SK-N-SH (cell line): Measurements from ENCODE around the gene PLA2G2F. TPM values are rescaled to one million over a fixed set of nuclear protein-coding genes. Genes with fewer than 3 reads are reported as not detected.

Experiments used
- CTCF ChIA-PET: fragments of 300-600, 350-600 bp; formaldehyde crosslinking; extraction: SDS; loops from one replicate; lab custom pipeline; 2021; lab: Yijun Ruan, JAX
- POLR2A ChIA-PET: fragments of 350-600 bp; sonication (Branson Sonifier 250); formaldehyde crosslinking; extraction: SDS; loops from one replicate; lab custom pipeline; 2020; ENCODE audit warnings: antibody characterized with exemption, inconsistent platforms; lab: Yijun Ruan, JAX
- DNase-seq: peaks from one replicate; pipeline ENCODE4 v3.0.0; 2012
- H2AFZ ChIP-seq: fragments of 200-600 bp; sonication (generic); 2 replicates; pipeline ENCODE4 v1.8.1; 2016; ENCODE audit warnings: antibody characterized with exemption, mild to moderate bottlenecking, low read depth
- H3F3A ChIP-seq: fragments of 200-600 bp; sonication (generic); replicated peaks from 2 replicates; pipeline ENCODE3; 2016; ENCODE audit warnings: antibody characterized with exemption, mild to moderate bottlenecking; ENCODE audit not compliant: insufficient read depth
- H3K27ac ChIP-seq, 2 experiments: fragments of 200-500 bp in 1 of 2; fragments of 200-600 bp in 1 of 2; sonication (Bioruptor generic) in 1 of 2; sonication (generic), shearing (Covaris generic) in 1 of 2; 2 replicates each; pipeline versions ENCODE4 v1.5.1 to v1.6.1; 2014 to 2016; ENCODE audit warnings: low read depth in 2 of 2, inconsistent platforms in 1 of 2, low read length in 1 of 2, mild to moderate bottlenecking in 1 of 2, mixed read lengths in 1 of 2
- H3K27me3 ChIP-seq: fragments of 200-600 bp; sonication (generic), shearing (Covaris generic); 2 replicates; pipeline ENCODE4 v1.6.1; 2016; ENCODE audit warnings: mixed run types; ENCODE audit not compliant: insufficient read depth
- H3K36me3 ChIP-seq, 2 experiments: fragments of 200-500 bp in 1 of 2; fragments of 200-600 bp in 1 of 2; sonication (Bioruptor generic) in 1 of 2; sonication (generic) in 1 of 2; replicated peaks in 1 of 2; 2 replicates each; pipeline versions ENCODE3 to v1.5.1; 2014 to 2016; ENCODE audit warnings: low read length in 1 of 2, mild to moderate bottlenecking in 1 of 2; ENCODE audit not compliant: insufficient read depth in 2 of 2, control insufficient read depth in 1 of 2
- H3K4me1 ChIP-seq, 2 experiments: fragments of 200-500 bp in 1 of 2; fragments of 200-600 bp in 1 of 2; sonication (Bioruptor generic) in 1 of 2; sonication (generic), shearing (Covaris generic) in 1 of 2; 2 replicates each; pipeline versions ENCODE4 v1.5.1 to v1.6.1; 2014 to 2016; ENCODE audit warnings: low read depth in 1 of 2, low read length in 1 of 2, mixed run types in 1 of 2; ENCODE audit not compliant: insufficient read depth in 2 of 2, control insufficient read depth in 1 of 2
- H3K4me2 ChIP-seq: fragments of 200-600 bp; sonication (generic), shearing (Covaris generic); 2 replicates; pipeline ENCODE4 v1.6.1; 2017; ENCODE audit warnings: mixed run types
- H3K4me3 ChIP-seq, 2 experiments: fragments of 200-500 bp in 1 of 2; fragments of 200-600 bp in 1 of 2; sonication (Bioruptor generic) in 1 of 2; sonication (generic), shearing (Covaris generic) in 1 of 2; 2 replicates each; pipeline versions ENCODE4 v1.5.1 to v1.8.1; 2014 to 2016; ENCODE audit warnings: low read depth in 2 of 2, inconsistent platforms in 1 of 2, low read length in 1 of 2, mild to moderate bottlenecking in 1 of 2, mixed read lengths in 1 of 2, moderate library complexity in 1 of 2
- H3K79me2 ChIP-seq: fragments of 200-600 bp; sonication (generic); 2 replicates; pipeline ENCODE4 v1.8.1; 2017; ENCODE audit warnings: mild to moderate bottlenecking; ENCODE audit not compliant: insufficient read depth
- H3K9ac ChIP-seq: fragments of 200-600 bp; sonication (generic); 2 replicates; pipeline ENCODE4 v1.6.1; 2017; ENCODE audit warnings: mixed run types
- H3K9me2 ChIP-seq: fragments of 200-600 bp; sonication (generic); 2 replicates; pipeline ENCODE4 v1.6.1; 2017; ENCODE audit warnings: mixed run types
- H3K9me3 ChIP-seq: fragments of 200-600 bp; sonication (generic); 2 replicates; pipeline ENCODE4 v1.6.1; 2017; ENCODE audit warnings: mixed run types, mild to moderate bottlenecking, moderate library complexity
- H4K20me1 ChIP-seq: fragments of 200-600 bp; sonication (generic); 2 replicates; pipeline ENCODE4 v1.6.1; 2017; ENCODE audit warnings: mild to moderate bottlenecking, mixed run types; ENCODE audit not compliant: insufficient read depth
- ELF1 ChIP-seq: IDR thresholded peaks from 2 replicates; pipeline ENCODE4 v1.4.0; 2012
- FOSL2 ChIP-seq: IDR thresholded peaks from 2 replicates; pipeline ENCODE4 v1.4.0; 2012; ENCODE audit warnings: low read depth, mild to moderate bottlenecking, moderate library complexity, borderline replicate concordance
- FOXJ3 ChIP-seq: sonication (generic); formaldehyde crosslinking; IDR thresholded peaks from 2 replicates; pipeline ENCODE4 v1.5.1; 2020; ENCODE audit warnings: mild to moderate bottlenecking, missing genetic modification reagents
- GATA2 ChIP-seq: sonication (generic); formaldehyde crosslinking; IDR thresholded peaks from 2 replicates; pipeline ENCODE4 v1.5.0; 2020; ENCODE audit warnings: mild to moderate bottlenecking, missing genetic modification reagents
- JUND ChIP-seq: IDR thresholded peaks from 2 replicates; pipeline ENCODE4 v1.4.0; 2012
- MXI1 ChIP-seq: IDR thresholded peaks from 2 replicates; pipeline ENCODE4 v1.6.1; 2012; ENCODE audit warnings: mild to moderate bottlenecking, low read depth, low read length, improper control_type of control experiment
- NFIC ChIP-seq: IDR thresholded peaks from 2 replicates; pipeline ENCODE4 v1.4.0; 2012; ENCODE audit warnings: borderline replicate concordance
- NRF1 ChIP-seq: IDR thresholded peaks from 2 replicates; pipeline ENCODE4 v1.6.1; 2012; ENCODE audit warnings: low read depth, mild to moderate bottlenecking, low read length
- POLR2AphosphoS5 ChIP-seq: IDR thresholded peaks from 2 replicates; pipeline ENCODE4 v1.6.1; 2012; ENCODE audit warnings: low read depth, low read length
- RAD21 ChIP-seq: IDR thresholded peaks from 2 replicates; pipeline ENCODE4 v1.6.1; 2012; ENCODE audit warnings: mild to moderate bottlenecking, low read length
- RCOR1 ChIP-seq: fragments of 150-350 bp; IDR thresholded peaks from 2 replicates; pipeline ENCODE4 v1.6.1; 2017; ENCODE audit warnings: antibody characterized with exemption, low read length
- RFX5 ChIP-seq: IDR thresholded peaks from 2 replicates; pipeline ENCODE4 v1.6.1; 2012; ENCODE audit warnings: mild to moderate bottlenecking, improper control_type of control experiment, low read length
- SMC3 ChIP-seq: IDR thresholded peaks from 2 replicates; pipeline ENCODE4 v1.6.1; 2012; ENCODE audit warnings: low read depth, low read length, improper control_type of control experiment
- TCF12 ChIP-seq: IDR thresholded peaks from 2 replicates; pipeline ENCODE4 v1.4.0; 2012
- TEAD4 ChIP-seq: IDR thresholded peaks from 2 replicates; pipeline ENCODE4 v1.4.0; 2012; ENCODE audit warnings: mild to moderate bottlenecking, borderline replicate concordance; ENCODE audit not compliant: insufficient read depth
- YY1 ChIP-seq: IDR thresholded peaks from 2 replicates; pipeline ENCODE4 v1.4.0; 2012; ENCODE audit warnings: low read depth, mild to moderate bottlenecking
- WGBS: methylation state at CpG from one replicate; pipeline ENCODE4 v1.1.6; 2017; ENCODE audit warnings: low lambda C conversion rate; 5-methylcytosine and 5-hydroxymethylcytosine counted together
- polyA plus RNA-seq, 3 experiments: library from polyadenylated mRNA; depleted of rRNA; stranded (reverse); fragments of >200 nt; gene quantifications; 2 replicates each; pipeline ENCODE4 v1.2.3, GENCODE V29; 2012
- TF ChIP-seq, protein P1 (sequence below): IDR thresholded peaks from 2 replicates; pipeline ENCODE4 v1.4.0; 2012; ENCODE audit warnings: low read depth, borderline replicate concordance
- TF ChIP-seq, protein P2 (sequence below): IDR thresholded peaks from 2 replicates; pipeline ENCODE4; 2012
- TF ChIP-seq, protein P3 (sequence below): fragments of 200-600 bp; sonication (generic); IDR thresholded peaks from 2 replicates; pipeline ENCODE4 v1.6.1; 2017; ENCODE audit warnings: antibody characterized with exemption, mild to moderate bottlenecking, moderate library complexity
- TF ChIP-seq, protein P4 (sequence below): fragments of 150-350 bp; IDR thresholded peaks from 2 replicates; pipeline ENCODE4 v1.6.1; 2017; ENCODE audit warnings: antibody characterized with exemption, low read length, low read depth, borderline replicate concordance
- TF ChIP-seq, protein P5 (sequence below): IDR thresholded peaks from 2 replicates; pipeline ENCODE4 v1.4.0; 2012; ENCODE audit warnings: low read depth, borderline replicate concordance

The PLA2G2F gene
- polyA plus RNA-seq, 1 of the 3 experiments (the other 2 are of a cell fraction), result not detected

DNA sequence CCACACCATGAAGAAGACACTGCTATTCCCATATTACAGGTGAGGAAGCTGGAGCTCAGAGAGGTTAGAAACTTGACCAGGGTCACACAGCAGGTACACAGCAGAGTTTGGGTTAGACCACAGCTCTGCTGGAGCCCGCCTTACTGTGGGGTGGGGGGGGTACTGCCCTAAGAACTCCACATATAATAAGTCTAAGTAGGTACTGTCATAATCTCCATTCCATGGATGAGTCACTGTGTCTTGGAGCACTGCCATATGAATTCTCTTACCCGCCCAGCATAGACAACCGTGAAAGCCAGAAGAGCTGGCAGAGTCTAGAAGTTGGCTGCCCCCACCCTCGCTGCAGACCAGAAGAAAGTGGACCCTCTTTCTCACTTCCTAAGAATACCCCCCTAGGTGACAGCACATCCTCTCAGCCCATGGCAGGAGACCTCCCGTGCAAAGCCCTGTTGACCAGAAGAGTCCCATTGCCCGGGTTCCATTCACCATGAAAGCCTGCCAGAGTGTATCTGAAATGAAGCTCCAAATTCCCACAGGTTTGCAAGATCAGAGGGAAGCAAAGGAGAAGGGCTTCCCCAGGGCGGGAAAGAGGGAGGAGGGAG lies 14.6 kb upstream of the PLA2G2F start:
- CTCF ChIA-PET, result interaction anchor here (0.8 to 1.8 kb wide), 3 partner anchors 29 to 206 kb away, joined by 3 to 5 read pairs (median 3); no protein-coding TSS in a partner anchor
- no peaks in the 10 kb centered on the region for H4K20me1 ChIP-seq
- H3K9me3 ChIP-seq, result no peaks in the 10 kb centered on the region
- H3F3A ChIP-seq, result no peaks in the 10 kb centered on the region
- POLR2A ChIA-PET, result no interaction called here
- TF ChIP-seq FOSL2 (peak; percentile 76), MXI1 (no peak), JUND (peak; percentile 76), TCF12 (peak; percentile 32; the same call in 1 of the 2 replicates), NFIC (peak; percentile 85), FOXJ3 (CRISPR knock-in tag) (no peak)
- TF ChIP-seq, protein P1, sequence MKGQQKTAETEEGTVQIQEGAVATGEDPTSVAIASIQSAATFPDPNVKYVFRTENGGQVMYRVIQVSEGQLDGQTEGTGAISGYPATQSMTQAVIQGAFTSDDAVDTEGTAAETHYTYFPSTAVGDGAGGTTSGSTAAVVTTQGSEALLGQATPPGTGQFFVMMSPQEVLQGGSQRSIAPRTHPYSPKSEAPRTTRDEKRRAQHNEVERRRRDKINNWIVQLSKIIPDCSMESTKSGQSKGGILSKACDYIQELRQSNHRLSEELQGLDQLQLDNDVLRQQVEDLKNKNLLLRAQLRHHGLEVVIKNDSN, result no peak
- TF ChIP-seq, protein P2, sequence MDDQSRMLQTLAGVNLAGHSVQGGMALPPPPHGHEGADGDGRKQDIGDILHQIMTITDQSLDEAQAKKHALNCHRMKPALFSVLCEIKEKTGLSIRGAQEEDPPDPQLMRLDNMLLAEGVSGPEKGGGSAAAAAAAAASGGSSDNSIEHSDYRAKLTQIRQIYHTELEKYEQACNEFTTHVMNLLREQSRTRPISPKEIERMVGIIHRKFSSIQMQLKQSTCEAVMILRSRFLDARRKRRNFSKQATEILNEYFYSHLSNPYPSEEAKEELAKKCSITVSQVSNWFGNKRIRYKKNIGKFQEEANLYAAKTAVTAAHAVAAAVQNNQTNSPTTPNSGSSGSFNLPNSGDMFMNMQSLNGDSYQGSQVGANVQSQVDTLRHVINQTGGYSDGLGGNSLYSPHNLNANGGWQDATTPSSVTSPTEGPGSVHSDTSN, result peak; percentile 46
- H3K4me1 ChIP-seq, result peaks cover 0 to 10% of the 10 kb centered on the region in 2 experiments; a peak in 1 of 4 replicates
- H2AFZ ChIP-seq, result no peak overlapping the region
- H3K36me3 ChIP-seq, result no peaks in the 10 kb centered on the region
- no peak overlapping the region for H3K9ac ChIP-seq
- no peaks in the 10 kb centered on the region for H3K79me2 ChIP-seq
- H3K27me3 ChIP-seq, result peaks cover 5% of the 10 kb centered on the region; the same call in 1 of the 2 replicates
- H3K4me3 ChIP-seq, result no peak overlapping the region
- WGBS, result 16% methylated on average over 6 of the region's 7 CpGs
- no peak overlapping the region for H3K27ac ChIP-seq
- no peak for DNase-seq
- H3K4me2 ChIP-seq, result peak overlapping the region; percentile 70; the same call in 1 of the 2 replicates
- H3K9me2 ChIP-seq, result no peaks in the 10 kb centered on the region

DNA sequence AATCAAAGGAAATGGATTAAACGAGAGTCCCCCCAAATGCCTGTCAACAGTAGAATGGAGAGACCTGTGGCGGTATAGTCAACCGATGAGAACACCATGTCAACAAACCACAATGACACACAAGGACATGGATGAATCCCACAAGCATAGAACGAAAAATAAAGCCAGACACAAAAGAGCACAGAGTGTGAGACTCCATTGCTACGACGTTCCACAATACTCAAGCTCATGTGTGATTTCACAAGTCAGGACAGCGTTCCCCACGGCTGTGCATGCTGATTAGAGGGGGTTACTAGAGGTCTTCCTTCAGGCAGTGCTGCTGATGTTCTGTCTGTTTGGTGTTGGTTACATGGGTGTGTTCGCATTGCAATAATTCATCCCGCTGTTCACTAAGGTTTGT lies 14.0 kb upstream of the PLA2G2F start:
- Histone ChIP-seq H3K4me3 (no peak overlapping the region), H3K27ac (no peak overlapping the region), H4K20me1 (no peaks in the 10 kb centered on the region), H2AFZ (no peak overlapping the region), H3K4me1 (peaks cover 0 to 10% of the 10 kb centered on the region in 2 experiments; a peak in 1 of 4 replicates), H3K4me2 (0 out of 2 replicates have a peak overlapping the region, but pooled peaks have one; percentile 70), H3K9ac (no peak overlapping the region), H3K79me2 (no peaks in the 10 kb centered on the region), H3F3A (no peaks in the 10 kb centered on the region), H3K9me3 (no peaks in the 10 kb centered on the region), H3K36me3 (no peaks in the 10 kb centered on the region), H3K27me3 (peaks cover 5% of the 10 kb centered on the region; the same call in 1 of the 2 replicates), H3K9me2 (no peaks in the 10 kb centered on the region)
- DNase-seq, result no peak
- POLR2A ChIA-PET, result no interaction called here
- CTCF ChIA-PET, result interaction anchor here (1.6 to 1.8 kb wide), 2 partner anchors 41 to 207 kb away, joined by 3 to 5 read pairs; no protein-coding TSS in a partner anchor
- WGBS, result 70% methylated on average over 10 of the region's 10 CpGs
- TF ChIP-seq, protein P3, sequence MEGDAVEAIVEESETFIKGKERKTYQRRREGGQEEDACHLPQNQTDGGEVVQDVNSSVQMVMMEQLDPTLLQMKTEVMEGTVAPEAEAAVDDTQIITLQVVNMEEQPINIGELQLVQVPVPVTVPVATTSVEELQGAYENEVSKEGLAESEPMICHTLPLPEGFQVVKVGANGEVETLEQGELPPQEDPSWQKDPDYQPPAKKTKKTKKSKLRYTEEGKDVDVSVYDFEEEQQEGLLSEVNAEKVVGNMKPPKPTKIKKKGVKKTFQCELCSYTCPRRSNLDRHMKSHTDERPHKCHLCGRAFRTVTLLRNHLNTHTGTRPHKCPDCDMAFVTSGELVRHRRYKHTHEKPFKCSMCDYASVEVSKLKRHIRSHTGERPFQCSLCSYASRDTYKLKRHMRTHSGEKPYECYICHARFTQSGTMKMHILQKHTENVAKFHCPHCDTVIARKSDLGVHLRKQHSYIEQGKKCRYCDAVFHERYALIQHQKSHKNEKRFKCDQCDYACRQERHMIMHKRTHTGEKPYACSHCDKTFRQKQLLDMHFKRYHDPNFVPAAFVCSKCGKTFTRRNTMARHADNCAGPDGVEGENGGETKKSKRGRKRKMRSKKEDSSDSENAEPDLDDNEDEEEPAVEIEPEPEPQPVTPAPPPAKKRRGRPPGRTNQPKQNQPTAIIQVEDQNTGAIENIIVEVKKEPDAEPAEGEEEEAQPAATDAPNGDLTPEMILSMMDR, result no peak
- TF ChIP-seq TEAD4, result no peak
- no peak for TF ChIP-seq NRF1
- TF ChIP-seq, protein P4, sequence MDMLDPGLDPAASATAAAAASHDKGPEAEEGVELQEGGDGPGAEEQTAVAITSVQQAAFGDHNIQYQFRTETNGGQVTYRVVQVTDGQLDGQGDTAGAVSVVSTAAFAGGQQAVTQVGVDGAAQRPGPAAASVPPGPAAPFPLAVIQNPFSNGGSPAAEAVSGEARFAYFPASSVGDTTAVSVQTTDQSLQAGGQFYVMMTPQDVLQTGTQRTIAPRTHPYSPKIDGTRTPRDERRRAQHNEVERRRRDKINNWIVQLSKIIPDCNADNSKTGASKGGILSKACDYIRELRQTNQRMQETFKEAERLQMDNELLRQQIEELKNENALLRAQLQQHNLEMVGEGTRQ, result no peak
- TF ChIP-seq SMC3, result no peak
- TF ChIP-seq POLR2AphosphoS5, result no peak
- no peak for TF ChIP-seq RAD21
- TF ChIP-seq TCF12, result no peak
- TF ChIP-seq, protein P2, result no peak
- no peak for TF ChIP-seq RFX5
- TF ChIP-seq RCOR1, result no peak
- no peak for TF ChIP-seq GATA2 (CRISPR knock-in tag)
- TF ChIP-seq ELF1, result no peak
- TF ChIP-seq, protein P5, sequence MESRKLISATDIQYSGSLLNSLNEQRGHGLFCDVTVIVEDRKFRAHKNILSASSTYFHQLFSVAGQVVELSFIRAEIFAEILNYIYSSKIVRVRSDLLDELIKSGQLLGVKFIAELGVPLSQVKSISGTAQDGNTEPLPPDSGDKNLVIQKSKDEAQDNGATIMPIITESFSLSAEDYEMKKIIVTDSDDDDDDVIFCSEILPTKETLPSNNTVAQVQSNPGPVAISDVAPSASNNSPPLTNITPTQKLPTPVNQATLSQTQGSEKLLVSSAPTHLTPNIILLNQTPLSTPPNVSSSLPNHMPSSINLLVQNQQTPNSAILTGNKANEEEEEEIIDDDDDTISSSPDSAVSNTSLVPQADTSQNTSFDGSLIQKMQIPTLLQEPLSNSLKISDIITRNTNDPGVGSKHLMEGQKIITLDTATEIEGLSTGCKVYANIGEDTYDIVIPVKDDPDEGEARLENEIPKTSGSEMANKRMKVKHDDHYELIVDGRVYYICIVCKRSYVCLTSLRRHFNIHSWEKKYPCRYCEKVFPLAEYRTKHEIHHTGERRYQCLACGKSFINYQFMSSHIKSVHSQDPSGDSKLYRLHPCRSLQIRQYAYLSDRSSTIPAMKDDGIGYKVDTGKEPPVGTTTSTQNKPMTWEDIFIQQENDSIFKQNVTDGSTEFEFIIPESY, result no peak
- no peak for TF ChIP-seq YY1
